ENCODE results near the gene SCN9A. TPM values are rescaled to one million over a fixed set of nuclear protein-coding genes. Genes with fewer than 3 reads are reported as not detected.

Gene SCN9A
- total RNA-seq, 6 donors from 2014 or later = 5.8 to 24.1 (median 9.8) TPM

DNA sequence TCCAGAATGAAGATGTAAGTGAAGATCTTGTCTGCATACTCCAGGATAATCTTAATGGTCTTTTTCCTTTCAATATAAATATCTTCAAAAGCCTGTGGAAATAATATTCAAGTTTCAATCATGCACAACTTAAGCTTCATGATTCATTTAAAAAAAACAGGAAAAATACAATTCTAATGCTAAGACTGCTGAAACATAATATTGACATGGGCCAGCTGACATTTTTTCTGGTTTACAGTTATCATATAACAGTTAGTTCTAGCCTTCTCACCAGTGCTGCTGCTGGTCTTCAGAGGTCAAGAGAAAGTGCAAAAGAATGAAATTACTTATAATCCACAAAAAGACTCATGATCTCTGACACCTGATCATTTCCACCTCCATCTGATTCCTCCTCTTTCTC is 137.6 kb downstream of the SCN9A start:
- TF ChIP-seq POLR2A (IDR thresholded peaks at IDR 0.05) = no peak
- TF ChIP-seq, protein P1, sequence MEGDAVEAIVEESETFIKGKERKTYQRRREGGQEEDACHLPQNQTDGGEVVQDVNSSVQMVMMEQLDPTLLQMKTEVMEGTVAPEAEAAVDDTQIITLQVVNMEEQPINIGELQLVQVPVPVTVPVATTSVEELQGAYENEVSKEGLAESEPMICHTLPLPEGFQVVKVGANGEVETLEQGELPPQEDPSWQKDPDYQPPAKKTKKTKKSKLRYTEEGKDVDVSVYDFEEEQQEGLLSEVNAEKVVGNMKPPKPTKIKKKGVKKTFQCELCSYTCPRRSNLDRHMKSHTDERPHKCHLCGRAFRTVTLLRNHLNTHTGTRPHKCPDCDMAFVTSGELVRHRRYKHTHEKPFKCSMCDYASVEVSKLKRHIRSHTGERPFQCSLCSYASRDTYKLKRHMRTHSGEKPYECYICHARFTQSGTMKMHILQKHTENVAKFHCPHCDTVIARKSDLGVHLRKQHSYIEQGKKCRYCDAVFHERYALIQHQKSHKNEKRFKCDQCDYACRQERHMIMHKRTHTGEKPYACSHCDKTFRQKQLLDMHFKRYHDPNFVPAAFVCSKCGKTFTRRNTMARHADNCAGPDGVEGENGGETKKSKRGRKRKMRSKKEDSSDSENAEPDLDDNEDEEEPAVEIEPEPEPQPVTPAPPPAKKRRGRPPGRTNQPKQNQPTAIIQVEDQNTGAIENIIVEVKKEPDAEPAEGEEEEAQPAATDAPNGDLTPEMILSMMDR (IDR thresholded peaks at IDR 0.05) = no peak
- no peak for TF ChIP-seq POLR2AphosphoS5 (IDR thresholded peaks at IDR 0.05)
- TF ChIP-seq EP300 (IDR thresholded peaks at IDR 0.05) = no peak
- Histone ChIP-seq H3K4me3 (no peak overlapping the region), H3K27me3 (no peaks in the 10 kb centered on the region), H3K4me1 (no peaks in the 10 kb centered on the region), H3K27ac (no peak overlapping the region), H3K9me3 (no peaks in the 10 kb centered on the region), H3K36me3 (no peaks in the 10 kb centered on the region)
- DNase-seq (no peak), ATAC-seq (ENCODE audit: low FRiP score in 2 of 2) (no peak)

GRCh38 chr2:166234112-166234846 is 141.5 kb downstream of the SCN9A start:
- DNase-seq = no peak

DNA sequence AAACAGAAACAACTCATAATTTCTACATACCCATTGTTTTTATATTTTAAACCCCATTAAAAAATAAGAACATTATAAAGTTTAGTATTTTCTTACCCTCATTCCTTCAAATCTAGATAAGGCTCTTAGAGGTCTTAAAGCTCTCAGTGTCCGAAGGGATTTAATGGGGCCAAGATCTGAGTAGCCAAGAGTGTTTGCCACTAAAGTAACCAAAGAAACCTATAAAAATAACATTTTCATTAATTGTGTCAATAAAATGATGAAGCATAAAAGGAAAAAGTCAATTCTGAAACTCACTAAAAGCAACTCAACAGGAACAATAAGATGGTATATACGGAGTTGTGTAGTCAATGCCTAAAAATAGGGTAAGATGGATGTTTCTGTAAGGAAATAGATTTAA is 142.5 kb downstream of the SCN9A start:
- Histone ChIP-seq H3K4me1 (peaks cover 0 to 16% (median 2%) of the 10 kb centered on the region in 4 donors), H3K4me3 (no peak overlapping the region), H3K36me3 (no peaks in the 10 kb centered on the region), H3K27ac (no peak overlapping the region), H3K9me3 (no peaks in the 10 kb centered on the region), H3K27me3 (no peaks in the 10 kb centered on the region)
- DNase-seq (no peak), ATAC-seq (ENCODE audit: low FRiP score in 2 of 2) (no peak)
- TF ChIP-seq POLR2AphosphoS5 (IDR thresholded peaks at IDR 0.05) = no peak
- TF ChIP-seq EP300 (IDR thresholded peaks at IDR 0.05) = no peak
- TF ChIP-seq, protein P1 (IDR thresholded peaks at IDR 0.05) = no peak
- no peak for TF ChIP-seq POLR2A (IDR thresholded peaks at IDR 0.05)
- 73% methylated on average over 2 of the region's 2 CpGs for WGBS, 2 donors

More at GRCh38 chr2:166234112-166234846, 141.5 kb downstream of the SCN9A start:
- no peak overlapping the region for H3K27ac ChIP-seq
- no peak overlapping the region for H3K4me3 ChIP-seq
- no peaks in the 10 kb centered on the region for H3K27me3 ChIP-seq
- no peaks in the 10 kb centered on the region for H3K36me3 ChIP-seq
- H3K4me1 ChIP-seq = peaks cover 0 to 13% (median 2%) of the 10 kb centered on the region in 4 donors
- TF ChIP-seq, protein P1 (IDR thresholded peaks at IDR 0.05) = no peak
- no peak for TF ChIP-seq POLR2AphosphoS5 (IDR thresholded peaks at IDR 0.05)
- TF ChIP-seq EP300 (IDR thresholded peaks at IDR 0.05) = no peak
- no peak for TF ChIP-seq POLR2A (IDR thresholded peaks at IDR 0.05)
- H3K9me3 ChIP-seq = no peaks in the 10 kb centered on the region
- 53 to 56% methylated on average over 7 of the region's 7 CpGs for WGBS, 2 donors
- no peak for ATAC-seq (ENCODE audit: low FRiP score in 2 of 2)

DNA sequence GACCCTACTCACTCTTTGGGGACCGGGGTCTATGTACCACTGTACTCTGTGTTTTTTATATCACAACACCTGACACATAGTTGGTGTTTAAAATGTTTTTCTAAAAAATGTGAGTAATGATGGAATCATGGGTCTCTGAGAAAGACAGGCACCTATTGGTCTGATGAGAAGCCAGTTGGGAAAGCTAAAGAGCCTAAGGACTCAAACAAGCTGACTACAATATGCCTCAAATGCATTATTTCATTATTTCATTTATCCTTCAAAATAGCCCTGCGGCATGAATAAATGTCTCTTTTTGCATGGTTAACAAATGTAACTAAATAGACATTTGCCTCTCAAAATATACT is 145.0 kb downstream of the SCN9A start:
- Histone ChIP-seq H3K4me1 (peaks cover 0 to 16% (median 2%) of the 10 kb centered on the region in 4 donors), H3K27me3 (no peaks in the 10 kb centered on the region), H3K36me3 (no peaks in the 10 kb centered on the region), H3K27ac (peak overlapping the region in 1 of 4 donors; percentile 58), H3K4me3 (no peak overlapping the region), H3K9me3 (no peaks in the 10 kb centered on the region)
- no peak for ATAC-seq (ENCODE audit: low FRiP score in 2 of 2)
- TF ChIP-seq POLR2A (IDR thresholded peaks at IDR 0.05) = no peak
- no peak for TF ChIP-seq EP300 (IDR thresholded peaks at IDR 0.05)
- TF ChIP-seq POLR2AphosphoS5 (IDR thresholded peaks at IDR 0.05) = no peak
- TF ChIP-seq, protein P1 (IDR thresholded peaks at IDR 0.05) = no peak
- no peak for DNase-seq
- 40% methylated on average over 2 of the region's 2 CpGs for WGBS, 2 donors

Data from upper lobe of left lung (tissue), 6 donors.